GM19099 (cell line): ENCODE measurements around the gene NOA1.

Experiments
- POLR2A ChIP-seq: IDR thresholded peaks from 3 replicates; pipeline ENCODE4 v1.6.1; 2011; ENCODE audit warnings: low read depth; ENCODE audit not compliant: insufficient read length; ENCODE audit errors: extremely low read depth

The NOA1 gene

GRCh38 chr4:56977321-56978012 lies at the start of gene NOA1:
Gene NOA1 (minus strand): TSS chr4:56977606. CDS start chr4:56977585, 21 bp downstream.
- TF ChIP-seq POLR2A: peak; percentile 91

GRCh38 chr4:57023104-57023503 lies 45.7 kb upstream of the NOA1 start:
- TF ChIP-seq POLR2A: no peak

GRCh38 chr4:57020467-57021101 lies 43.2 kb upstream of the NOA1 start:
- no peak for TF ChIP-seq POLR2A

- no peak for TF ChIP-seq POLR2A
Measured at GRCh38 chr4:57018980-57019379, 41.6 kb upstream of the NOA1 start.

GRCh38 chr4:57013543-57014120 lies 36.2 kb upstream of the NOA1 start:
- TF ChIP-seq POLR2A: no peak

GRCh38 chr4:56999751-57000150 lies 22.3 kb upstream of the NOA1 start:
- TF ChIP-seq POLR2A: no peak

GRCh38 chr4:56995525-56995924 lies 18.1 kb upstream of the NOA1 start:
- TF ChIP-seq POLR2A: no peak

GRCh38 chr4:56990109-56990905 lies 12.9 kb upstream of the NOA1 start:
- TF ChIP-seq POLR2A: no peak

GRCh38 chr4:56986952-56987351 lies 9.5 kb upstream of the NOA1 start:
- TF ChIP-seq POLR2A: no peak

GRCh38 chr4:56986192-56986591 lies 8.8 kb upstream of the NOA1 start:
- TF ChIP-seq POLR2A: no peak

- TF ChIP-seq POLR2A: no peak
Measured at GRCh38 chr4:56981795-56982201, 4.4 kb upstream of the NOA1 start.

- TF ChIP-seq POLR2A: no peak
Measured at GRCh38 chr4:56979421-56980072, 2.1 kb upstream of the NOA1 start.

GRCh38 chr4:56978750-56979303 lies 1.4 kb upstream of the NOA1 start, which contains the start of gene POLR2B:
Gene POLR2B (plus strand): TSS chr4:56978896. CDS start chr4:56978986, 90 bp downstream.
- peak; percentile 75 for TF ChIP-seq POLR2A

- TF ChIP-seq POLR2A: no peak
Measured at GRCh38 chr4:56976837-56977320, 527 bp downstream of the NOA1 start.
